Caco-2 (cell line): Measurements from ENCODE around the gene CNIH2. TPM values are rescaled to one million over a fixed set of nuclear protein-coding genes. Genes with fewer than 3 reads are reported as not detected.
A peak's percentile ranks its signal among the peaks of the same experiment; 100 is the strongest.

ENCODE experiments used
- BruUV-seq: library from RNA; stranded (reverse); fragments of 400-500 nt; replicated peaks from 2 replicates; lab custom pipeline; 2021; lab: Mats Ljungman, UMichigan
- CTCF ChIA-PET: fragments of 300-600 bp; sonication (Branson Sonifier 250); formaldehyde crosslinking; loops from one replicate; lab custom pipeline; 2022; ENCODE audit warnings: antibody characterized with exemption; lab: Charles Lee
- POLR2A ChIA-PET: fragments of 300-600 bp; sonication (Branson Sonifier 250); formaldehyde crosslinking; loops from one replicate; lab custom pipeline; 2022; ENCODE audit warnings: antibody characterized with exemption; lab: Charles Lee
- DNase-seq, 2 experiments: peaks; one replicate each; pipeline versions ENCODE4 v3.0.0 to v3.0.0-alpha.2; 2020 to 2022
- H3K27me3 ChIP-seq: replicated peaks from 2 replicates; pipeline ENCODE4 v1.6.0; 2011; ENCODE audit warnings: low read length; ENCODE audit not compliant: control insufficient read depth, insufficient read depth
- H3K36me3 ChIP-seq: 2 replicates; pipeline ENCODE4 v1.5.1; 2011; ENCODE audit warnings: low read length; ENCODE audit not compliant: control insufficient read depth, insufficient read depth
- H3K4me1 ChIP-seq: fragments of 250-450 bp; sonication (Bioruptor Pico); 2 replicates; pipeline ENCODE4 v1.5.1; 2020; ENCODE audit warnings: mild to moderate bottlenecking
- H3K4me3 ChIP-seq: 2 replicates; pipeline ENCODE4 v1.5.1; 2011; ENCODE audit warnings: low read depth, mild to moderate bottlenecking, control low read depth, low read length
- H3K9me3 ChIP-seq: fragments of 250-450 bp; sonication (Bioruptor Pico); 2 replicates; pipeline ENCODE4 v1.5.1; 2020; ENCODE audit warnings: mild to moderate bottlenecking, moderate library complexity
- H3K27ac Mint-ChIP-seq: one replicate; pipeline ENCODE4 v1.8.0; 2022; ENCODE audit warnings: mixed read lengths; ENCODE audit not compliant: unreplicated experiment
- H3K27me3 Mint-ChIP-seq: one replicate; pipeline ENCODE4 v1.8.0; 2022; ENCODE audit warnings: mixed read lengths; ENCODE audit not compliant: insufficient read depth, unreplicated experiment
- H3K36me3 Mint-ChIP-seq: one replicate; pipeline ENCODE4 v1.8.0; 2022; ENCODE audit warnings: mild to moderate bottlenecking, mixed read lengths; ENCODE audit not compliant: insufficient read depth, unreplicated experiment
- H3K4me1 Mint-ChIP-seq: one replicate; pipeline ENCODE4 v1.8.0; 2022; ENCODE audit warnings: low read depth, mixed read lengths; ENCODE audit not compliant: unreplicated experiment
- H3K4me3 Mint-ChIP-seq: one replicate; pipeline ENCODE4 v1.8.0; 2022; ENCODE audit warnings: mild to moderate bottlenecking, moderate library complexity, mixed read lengths; ENCODE audit not compliant: unreplicated experiment
- H3K9me3 Mint-ChIP-seq: one replicate; pipeline ENCODE4 v1.8.0; 2022; ENCODE audit warnings: mixed read lengths; ENCODE audit not compliant: unreplicated experiment
- CTCF ChIP-seq, 2 experiments: fragments of 200-600 bp in 1 of 2; IDR thresholded peaks; 1 replicate in 1 of 2; 2 replicates in 1 of 2; pipeline versions ENCODE4 v1.5.1 to v1.8.0; 2011 to 2022; ENCODE audit warnings: antibody characterized with exemption in 1 of 2, control low read depth in 1 of 2, inconsistent platforms in 1 of 2, low read depth in 1 of 2, low read length in 1 of 2, mild to moderate bottlenecking in 1 of 2, moderate library complexity in 1 of 2; ENCODE audit not compliant: insufficient read depth in 1 of 2, severe bottlenecking in 1 of 2, unreplicated experiment in 1 of 2
- intact Hi-C: fragments of 100-400 bp; cut with micrococcal nuclease; formaldehyde crosslinking; loops from one replicate; pipeline ENCODE4 v1.10.0; 2022; ENCODE audit not compliant: unreplicated experiment
- total RNA-seq: library from RNA; stranded (reverse); gene quantifications from 2 replicates; pipeline ENCODE4 v1.2.3, GENCODE V29; 2022

The CNIH2 gene
- total RNA-seq, 1 experiment from 2014 or later, result 6.1 TPM

- Histone ChIP-seq H3K36me3 (peaks cover 5% of the 10 kb centered on the region; the same call in 1 of the 2 replicates), H3K4me3 (peak within 1 kb of the TSS; percentile 63), H3K4me1 (peaks cover 23% of the 10 kb centered on the region), H3K9me3 (no peaks in the 10 kb centered on the region), H3K27me3 (no peaks in the 10 kb centered on the region; the same call in 1 of the 2 replicates)
- peak within 1 kb of the TSS; percentile 94 for H3K27ac Mint-ChIP-seq
- intact Hi-C loops, result loop anchor here (1.0 to 2.0 kb wide), 3 partner anchors 21 to 47 kb away; partner anchors contain the start of genes RAB1B and RIN1
- BruUV-seq, result no TSS peak
- POLR2A ChIA-PET, result interaction anchor here (0.5 to 1.9 kb wide), 20 partner anchors 9 to 410 kb away, joined by 3 to 34 read pairs (median 4); partner anchors contain the start of genes BRMS1, DPP3, MRPL11 and RBM4
- H3K4me1 Mint-ChIP-seq, result peaks cover 22% of the 10 kb centered on the region
- H3K9me3 Mint-ChIP-seq, result no peaks in the 10 kb centered on the region
- peak in 1 of 2 experiments; percentile 25 for TF ChIP-seq CTCF (IDR thresholded peaks at IDR 0.05; ENCODE audit: insufficient read depth in 1 of 2, low read depth in 1 of 2, low read length in 1 of 2, severe bottlenecking in 1 of 2, unreplicated experiment in 1 of 2)
- H3K36me3 Mint-ChIP-seq, result peaks cover 21% of the 10 kb centered on the region
- CTCF ChIA-PET, result interaction anchor here (0.5 to 2.6 kb wide), 18 partner anchors 21 to 696 kb away, joined by 3 to 43 read pairs (median 4); partner anchors contain the start of genes DPP3, FIBP, MRPL11 and MUS81
- H3K4me3 Mint-ChIP-seq, result peak within 1 kb of the TSS; percentile 87
- peak; percentile 99 to 100 for DNase-seq
- H3K27me3 Mint-ChIP-seq, result peaks cover 6% of the 10 kb centered on the region
Measured at GRCh38 chr11:66288671-66289547, 10.9 kb downstream of the CNIH2 start, which contains the start of gene YIF1A. Gene YIF1A (minus strand): TSS chr11:66289143. CDS start chr11:66288985, 158 bp downstream.

- H3K27me3 ChIP-seq, result no peaks in the 10 kb centered on the region; the same call in 1 of the 2 replicates
- peak overlapping the region; percentile 94 for H3K27ac Mint-ChIP-seq
- peaks cover 23% of the 10 kb centered on the region for H3K4me1 ChIP-seq
- H3K36me3 Mint-ChIP-seq, result peaks cover 27% of the 10 kb centered on the region
- peaks cover 22% of the 10 kb centered on the region for H3K4me1 Mint-ChIP-seq
- H3K9me3 ChIP-seq, result no peaks in the 10 kb centered on the region
- no peaks in the 10 kb centered on the region for H3K9me3 Mint-ChIP-seq
- peaks cover 6% of the 10 kb centered on the region for H3K27me3 Mint-ChIP-seq
- BruUV-seq, result TSS peak; percentile 91
- POLR2A ChIA-PET, result interaction anchor here (0.5 to 1.9 kb wide), 18 partner anchors 8 to 411 kb away, joined by 3 to 34 read pairs (median 4); partner anchors contain the start of genes BRMS1, DPP3, MRPL11 and RBM4
- CTCF ChIA-PET, result interaction anchor here (0.5 to 2.6 kb wide), 17 partner anchors 22 to 439 kb away, joined by 3 to 43 read pairs (median 3); partner anchors contain the start of genes DPP3, FIBP, MRPL11 and MUS81
- peak; percentile 89 to 91 for DNase-seq
- peak overlapping the region; percentile 59 for H3K4me3 ChIP-seq
- H3K36me3 ChIP-seq, result peaks cover 3% of the 10 kb centered on the region; the same call in 1 of the 2 replicates
- peak overlapping the region; percentile 87 for H3K4me3 Mint-ChIP-seq
- no peak for TF ChIP-seq CTCF (IDR thresholded peaks at IDR 0.05; ENCODE audit: insufficient read depth in 1 of 2, low read depth in 1 of 2, low read length in 1 of 2, severe bottlenecking in 1 of 2, unreplicated experiment in 1 of 2)
- intact Hi-C loops, result loop anchor here (1.0 to 2.0 kb wide), 3 partner anchors 21 to 47 kb away; partner anchors contain the start of genes RAB1B and RIN1
Measured at GRCh38 chr11:66289548-66290329, 11.8 kb downstream of the CNIH2 start.
